ENCODE data around the gene TANK. TPM values are rescaled to one million over a fixed set of nuclear protein-coding genes. Genes with fewer than 3 reads are reported as not detected.

The TANK gene
- total and polyA plus RNA-seq, 2 donors from 2014 or later = 21.2 to 56.1 TPM

DNA sequence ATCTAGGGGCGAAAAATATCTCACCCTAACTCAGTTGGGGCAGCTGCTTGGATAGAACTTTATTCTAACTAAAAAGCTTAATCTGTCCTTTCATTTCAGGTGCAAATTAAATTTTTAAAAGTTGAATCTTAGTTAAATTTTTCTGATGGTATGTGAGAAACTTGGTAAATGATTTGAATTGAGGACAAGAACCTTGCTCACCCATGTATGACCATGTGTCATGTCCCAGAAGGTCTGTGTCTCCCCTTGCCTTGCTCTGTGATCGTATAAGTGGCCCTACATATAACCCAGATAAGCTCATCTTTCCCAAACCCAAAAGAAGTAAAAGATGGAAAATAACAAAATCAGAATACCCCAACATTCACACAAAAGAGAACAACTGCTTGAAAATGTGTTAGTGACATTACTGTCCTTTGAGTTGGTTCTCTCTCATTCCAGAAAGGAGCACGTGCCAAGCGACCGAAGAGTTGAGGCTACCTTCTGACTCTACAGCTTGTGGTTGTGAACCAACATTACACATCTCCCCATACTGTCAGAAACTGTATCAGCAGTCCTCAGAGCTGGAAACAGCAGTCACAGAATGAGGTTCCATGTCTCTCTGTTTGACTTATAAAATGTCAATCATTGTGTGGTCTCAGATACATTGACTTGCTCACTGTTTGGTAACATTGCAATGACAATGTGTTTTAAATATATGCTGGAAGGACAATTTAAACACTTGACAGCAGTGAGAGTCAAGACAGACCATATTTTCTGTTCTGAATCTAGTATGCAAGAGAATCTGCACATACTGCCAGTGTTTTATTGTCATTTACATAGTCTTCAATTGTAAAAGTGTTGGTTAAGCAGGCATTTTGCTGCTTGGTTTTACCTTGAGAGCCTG is 46.3 kb upstream of the TANK start:
- no peak for DNase-seq
- no peaks in the 10 kb centered on the region for H3K4me1 ChIP-seq (ENCODE audit: control insufficient read depth in 2 of 3, insufficient read depth in 2 of 3, low read depth in 1 of 3, low read length in 3 of 3)
- H3K4me3 ChIP-seq (ENCODE audit: low read length in 3 of 3) = no peak overlapping the region
- no peak overlapping the region for H3K27ac ChIP-seq (ENCODE audit: low read depth in 2 of 2, low read length in 2 of 2)
- no peak for FAIRE-seq
- no peak overlapping the region for H3K9ac ChIP-seq (ENCODE audit: low read length in 3 of 3)
- no peaks in the 10 kb centered on the region for H3K27me3 ChIP-seq (ENCODE audit: control insufficient read depth, insufficient read depth, low read length)
- intact Hi-C loops (cut with DNase I) = no loop called here
- no peaks in the 10 kb centered on the region for H3K36me3 ChIP-seq (ENCODE audit: control insufficient read depth in 2 of 3, insufficient read depth in 3 of 3, low read length in 3 of 3)
- TF ChIP-seq, protein P1, sequence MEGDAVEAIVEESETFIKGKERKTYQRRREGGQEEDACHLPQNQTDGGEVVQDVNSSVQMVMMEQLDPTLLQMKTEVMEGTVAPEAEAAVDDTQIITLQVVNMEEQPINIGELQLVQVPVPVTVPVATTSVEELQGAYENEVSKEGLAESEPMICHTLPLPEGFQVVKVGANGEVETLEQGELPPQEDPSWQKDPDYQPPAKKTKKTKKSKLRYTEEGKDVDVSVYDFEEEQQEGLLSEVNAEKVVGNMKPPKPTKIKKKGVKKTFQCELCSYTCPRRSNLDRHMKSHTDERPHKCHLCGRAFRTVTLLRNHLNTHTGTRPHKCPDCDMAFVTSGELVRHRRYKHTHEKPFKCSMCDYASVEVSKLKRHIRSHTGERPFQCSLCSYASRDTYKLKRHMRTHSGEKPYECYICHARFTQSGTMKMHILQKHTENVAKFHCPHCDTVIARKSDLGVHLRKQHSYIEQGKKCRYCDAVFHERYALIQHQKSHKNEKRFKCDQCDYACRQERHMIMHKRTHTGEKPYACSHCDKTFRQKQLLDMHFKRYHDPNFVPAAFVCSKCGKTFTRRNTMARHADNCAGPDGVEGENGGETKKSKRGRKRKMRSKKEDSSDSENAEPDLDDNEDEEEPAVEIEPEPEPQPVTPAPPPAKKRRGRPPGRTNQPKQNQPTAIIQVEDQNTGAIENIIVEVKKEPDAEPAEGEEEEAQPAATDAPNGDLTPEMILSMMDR (IDR thresholded peaks at IDR 0.05; ENCODE audit: borderline replicate concordance, extremely low read depth, insufficient read depth) = no peak
- no peaks in the 10 kb centered on the region for H3K9me3 ChIP-seq (ENCODE audit: control insufficient read depth in 2 of 3, insufficient read depth in 1 of 3, low read length in 3 of 3)

DNA sequence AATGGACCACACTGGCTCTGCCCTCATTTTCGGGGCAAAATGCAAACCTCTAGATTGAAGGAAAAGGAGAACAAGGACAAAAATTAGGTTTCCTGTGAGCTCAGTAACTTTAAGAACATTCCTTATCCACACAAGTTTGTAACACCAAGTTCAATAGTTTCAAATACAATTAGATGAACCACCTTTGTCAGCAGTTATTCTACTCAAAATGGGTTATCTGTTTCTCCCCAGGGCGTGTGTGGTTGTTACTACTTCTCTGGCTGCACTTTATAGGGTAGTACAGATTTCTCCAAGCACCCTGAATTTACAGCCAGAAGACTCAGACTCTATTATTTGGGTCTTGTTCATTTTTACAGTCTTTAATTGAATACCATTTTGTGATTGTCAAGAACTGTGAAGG is 45.0 kb upstream of the TANK start:
- no peaks in the 10 kb centered on the region for H3K4me1 ChIP-seq (ENCODE audit: control insufficient read depth in 2 of 3, insufficient read depth in 2 of 3, low read depth in 1 of 3, low read length in 3 of 3)
- H3K9me3 ChIP-seq (ENCODE audit: control insufficient read depth in 2 of 3, insufficient read depth in 1 of 3, low read length in 3 of 3) = no peaks in the 10 kb centered on the region
- H3K36me3 ChIP-seq (ENCODE audit: control insufficient read depth in 2 of 3, insufficient read depth in 3 of 3, low read length in 3 of 3) = no peaks in the 10 kb centered on the region
- FAIRE-seq = no peak
- TF ChIP-seq, protein P1 (IDR thresholded peaks at IDR 0.05; ENCODE audit: borderline replicate concordance, extremely low read depth, insufficient read depth) = no peak
- H3K9ac ChIP-seq (ENCODE audit: low read length in 3 of 3) = no peak overlapping the region
- no peak overlapping the region for H3K4me3 ChIP-seq (ENCODE audit: low read length in 3 of 3)
- H3K27me3 ChIP-seq (ENCODE audit: control insufficient read depth, insufficient read depth, low read length) = no peaks in the 10 kb centered on the region
- DNase-seq = no peak
- no peak overlapping the region for H3K27ac ChIP-seq (ENCODE audit: low read depth in 2 of 2, low read length in 2 of 2)
- intact Hi-C loops (cut with DNase I) = no loop called here

DNA sequence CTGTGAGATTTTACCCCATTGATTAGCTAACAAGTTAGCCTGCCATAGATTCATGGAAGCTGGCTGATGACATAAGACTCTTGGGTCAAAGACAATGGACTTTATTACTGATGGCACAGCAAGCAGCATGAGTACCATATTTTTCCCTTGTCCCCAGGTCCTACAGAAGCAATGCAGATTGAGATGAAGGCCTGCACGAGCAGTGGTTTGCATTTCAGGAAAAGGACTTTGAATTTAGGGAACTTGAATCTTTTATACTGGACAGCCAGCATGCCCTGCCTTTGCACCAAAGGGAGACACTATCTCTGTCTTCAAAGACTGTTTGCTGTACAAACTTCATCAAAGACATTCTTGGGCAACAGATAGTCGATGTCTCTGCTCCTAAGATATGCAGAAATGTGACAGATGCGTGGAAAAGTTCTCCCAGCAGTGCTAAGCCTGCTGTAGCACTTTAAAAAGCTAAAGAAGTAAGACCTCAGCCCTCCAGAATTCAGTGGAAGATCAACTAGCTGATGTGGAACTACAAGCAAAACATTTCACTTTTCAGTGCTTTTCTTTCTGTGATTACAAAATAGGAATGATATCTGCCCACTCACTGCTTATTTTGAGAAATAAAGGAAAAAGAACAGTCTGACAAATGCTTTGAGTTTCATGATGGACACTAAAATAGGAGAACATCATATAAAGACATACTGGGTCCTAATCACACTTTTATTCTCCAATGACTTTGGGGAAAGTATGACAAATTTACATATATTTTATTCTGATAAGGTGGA is 44.4 kb upstream of the TANK start:
- TF ChIP-seq, protein P1 (IDR thresholded peaks at IDR 0.05; ENCODE audit: borderline replicate concordance, extremely low read depth, insufficient read depth) = no peak
- Histone ChIP-seq H3K27me3 (ENCODE audit: control insufficient read depth, insufficient read depth, low read length) (no peaks in the 10 kb centered on the region), H3K27ac (ENCODE audit: low read depth in 2 of 2, low read length in 2 of 2) (no peak overlapping the region), H3K36me3 (ENCODE audit: control insufficient read depth in 2 of 3, insufficient read depth in 3 of 3, low read length in 3 of 3) (no peaks in the 10 kb centered on the region), H3K9me3 (ENCODE audit: control insufficient read depth in 2 of 3, insufficient read depth in 1 of 3, low read length in 3 of 3) (no peaks in the 10 kb centered on the region), H3K9ac (ENCODE audit: low read length in 3 of 3) (no peak overlapping the region), H3K4me3 (ENCODE audit: low read length in 3 of 3) (no peak overlapping the region), H3K4me1 (ENCODE audit: control insufficient read depth in 2 of 3, insufficient read depth in 2 of 3, low read depth in 1 of 3, low read length in 3 of 3) (no peaks in the 10 kb centered on the region)
- DNase-seq (no peak), FAIRE-seq (no peak)
- intact Hi-C loops (cut with DNase I) = no loop called here

All from kidney (tissue), 14 donors.